K562 (cell line): ENCODE results near the gene LRRC1. TPM values are rescaled to one million over a fixed set of nuclear protein-coding genes. Genes with fewer than 3 reads are reported as not detected.

ENCODE experiments used
- ATAC-seq: fragments of 200-7000 bp; cut with Tn5 transposase; 3 replicates; pipeline ENCODE4 v1.9.1; 2020; ENCODE audit warnings: moderate library complexity
- BruUV-seq: library from RNA; stranded (reverse); fragments of 400-500 nt; replicated peaks from 2 replicates; lab custom pipeline; 2021; lab: Mats Ljungman, UMichigan
- CTCF ChIA-PET: fragments of 300-600 bp; formaldehyde crosslinking; extraction: SDS; loops from one replicate; lab custom pipeline; 2021; ENCODE audit warnings: low intra/inter-chr PET ratio; lab: Yijun Ruan, JAX
- POLR2A ChIA-PET: fragments of 300-600, 350-650 bp; sonication (Branson Sonifier 250); formaldehyde crosslinking; extraction: SDS; loops from one replicate; lab custom pipeline; 2021; ENCODE audit warnings: antibody characterized with exemption, inconsistent platforms; lab: Yijun Ruan, JAX
- DNase-seq, 4 experiments: peaks; one replicate each; pipeline versions ENCODE4 v3.0.0 to v3.0.0-alpha.2; 2011 to 2018; ENCODE audit warnings: low spot score in 3 of 4, mixed read lengths in 3 of 4; ENCODE audit errors: extremely low read depth in 1 of 4
- FAIRE-seq: peaks from 2 replicates; lab custom pipeline; 2011; peaks lifted over from hg19 to GRCh38; lab: Jason Lieb, UNC
- H2AFZ ChIP-seq: 2 replicates; pipeline ENCODE4 v1.6.0; 2011; ENCODE audit warnings: low read depth, low read length, control low read depth, inconsistent platforms
- H3K27ac ChIP-seq: fragments of 200-600 bp; 3 replicates; pipeline ENCODE4 v1.8.0; 2011; ENCODE audit warnings: low read depth, mild to moderate bottlenecking, control low read depth, inconsistent platforms, low read length, moderate library complexity, mixed read lengths; ENCODE audit errors: extremely low read depth
- H3K27me3 ChIP-seq, 2 experiments: fragments of 300-600 bp in 1 of 2; 2 replicates in 1 of 2; 3 replicates in 1 of 2; pipeline versions ENCODE4 v1.6.0 to v1.8.0; 2011; ENCODE audit warnings: inconsistent platforms in 2 of 2, low read length in 2 of 2, mild to moderate bottlenecking in 1 of 2, mixed read lengths in 1 of 2, moderate library complexity in 1 of 2; ENCODE audit not compliant: control insufficient read depth in 2 of 2, insufficient read depth in 2 of 2
- H3K36me3 ChIP-seq: fragments of 300-600 bp; 3 replicates; pipeline ENCODE4 v1.8.0; 2011; ENCODE audit warnings: mild to moderate bottlenecking, low read length, inconsistent platforms; ENCODE audit not compliant: control insufficient read depth, insufficient read depth
- H3K4me1 ChIP-seq, 2 experiments: fragments of 200-600 bp in 1 of 2; replicated peaks in 1 of 2; 2 replicates in 1 of 2; 3 replicates in 1 of 2; pipeline versions ENCODE4 v1.5.1 to v1.8.0; 2011; ENCODE audit warnings: inconsistent platforms in 2 of 2, low read length in 2 of 2, mild to moderate bottlenecking in 1 of 2, mixed read lengths in 1 of 2, moderate library complexity in 1 of 2; ENCODE audit not compliant: control insufficient read depth in 2 of 2, insufficient read depth in 2 of 2
- H3K4me2 ChIP-seq: 2 replicates; pipeline ENCODE4 v1.6.1; 2011; ENCODE audit warnings: low read length, control low read depth, inconsistent platforms, mixed read lengths; ENCODE audit not compliant: insufficient read depth
- H3K4me3 ChIP-seq: fragments of 200-600 bp; sonication (generic), shearing (Covaris generic); 2 replicates; pipeline ENCODE4 v1.5.1; 2016; ENCODE audit warnings: control low read depth, inconsistent platforms
- H3K79me2 ChIP-seq: fragments of 200-600 bp; 3 replicates; pipeline ENCODE4 v1.8.0; 2011; ENCODE audit warnings: low read length, inconsistent platforms; ENCODE audit not compliant: control insufficient read depth, insufficient read depth
- H3K9ac ChIP-seq, 2 experiments: 2 replicates each; pipeline versions ENCODE4 v1.6.0 to v1.6.1; 2011; ENCODE audit warnings: low read depth in 2 of 2, low read length in 2 of 2, control low read depth in 1 of 2, inconsistent platforms in 1 of 2, mild to moderate bottlenecking in 1 of 2, mixed read lengths in 1 of 2; ENCODE audit not compliant: insufficient read depth in 1 of 2
- H3K9me1 ChIP-seq: one replicate; pipeline ENCODE4 v1.6.0; 2011; ENCODE audit warnings: inconsistent platforms, mild to moderate bottlenecking, low read length, moderate library complexity; ENCODE audit not compliant: control insufficient read depth, insufficient read depth
- H3K9me3 ChIP-seq: replicated peaks from 2 replicates; pipeline ENCODE4 v1.5.1; 2011; ENCODE audit warnings: low read depth, low read length, inconsistent platforms; ENCODE audit not compliant: control insufficient read depth, insufficient read depth
- H4K20me1 ChIP-seq: replicated peaks from 2 replicates; pipeline ENCODE4 v1.6.1; 2011; ENCODE audit warnings: low read length, inconsistent platforms, mixed read lengths; ENCODE audit not compliant: control insufficient read depth, insufficient read depth
- BCOR ChIP-seq: fragments of 450-650 bp; IDR thresholded peaks from 2 replicates; pipeline ENCODE4 v1.6.1; 2016
- DACH1 ChIP-seq: fragments of 450-650 bp; IDR thresholded peaks from 2 replicates; pipeline ENCODE4 v1.6.1; 2018; ENCODE audit not compliant: partially characterized antibody
- E2F3 ChIP-seq: fragments of 250-450 bp; sonication (Bioruptor Pico); IDR thresholded peaks from 2 replicates; pipeline ENCODE4 v1.4.0; 2020; ENCODE audit warnings: mild to moderate bottlenecking
- HDAC2 ChIP-seq: fragments of 450-650 bp; IDR thresholded peaks from 2 replicates; pipeline ENCODE4 v1.6.1; 2016; ENCODE audit warnings: mild to moderate bottlenecking
- JUND ChIP-seq, 2 experiments: IDR thresholded peaks; 2 replicates in 1 of 2; 3 replicates in 1 of 2; pipeline ENCODE4 v1.6.1; 2011; ENCODE audit warnings: borderline replicate concordance in 2 of 2, low read depth in 2 of 2, low read length in 2 of 2, improper control_type of control experiment in 1 of 2, missing biosample characterization in 1 of 2, missing genetic modification characterization in 1 of 2, missing genetic modification reagents in 1 of 2
- KLF16 ChIP-seq: IDR thresholded peaks from 2 replicates; pipeline ENCODE4 v1.6.1; 2016; ENCODE audit warnings: antibody characterized with exemption
- MYBL2 ChIP-seq, 2 experiments: fragments of 450-650 bp in 1 of 2; sonication (generic) in 1 of 2; formaldehyde crosslinking in 1 of 2; IDR thresholded peaks; 2 replicates each; pipeline versions ENCODE4 v1.6.1 to v1.8.1; 2017 to 2022; ENCODE audit warnings: borderline replicate concordance in 1 of 2, inconsistent platforms in 1 of 2, low read depth in 1 of 2, mild to moderate bottlenecking in 1 of 2, missing genetic modification reagents in 1 of 2, moderate library complexity in 1 of 2
- POU5F1 ChIP-seq: fragments of 150-350 bp; IDR thresholded peaks from 2 replicates; pipeline ENCODE4 v1.6.1; 2014; ENCODE audit warnings: borderline replicate concordance, low read length, low read depth, mild to moderate bottlenecking; ENCODE audit not compliant: partially characterized antibody
- PRMT5 ChIP-seq: sonication (generic); formaldehyde crosslinking; IDR thresholded peaks from 2 replicates; pipeline ENCODE4 v1.5.0; 2020; ENCODE audit warnings: missing genetic modification reagents
- RBM14 ChIP-seq: fragments of 200-400 bp; formaldehyde crosslinking; IDR thresholded peaks from 2 replicates; pipeline ENCODE4 v1.6.1; 2018; ENCODE audit warnings: low read depth, mild to moderate bottlenecking, low read length, moderate library complexity, borderline replicate concordance; ENCODE audit not compliant: insufficient read depth
- RBM39 ChIP-seq: fragments of 200-400 bp; formaldehyde crosslinking; optimal IDR thresholded peaks from 2 replicates; pipeline ENCODE3; 2018; ENCODE audit warnings: low read depth, low read length
- RNF2 ChIP-seq: sonication (generic); IDR thresholded peaks from 2 replicates; pipeline ENCODE4 v1.6.1; 2016
- TEAD1 ChIP-seq, 2 experiments: fragments of 450-650 bp in 1 of 2; sonication (generic) in 1 of 2; formaldehyde crosslinking; IDR thresholded peaks; 2 replicates each; pipeline versions ENCODE4 v1.4.0 to v1.8.0; 2020 to 2022; ENCODE audit warnings: mild to moderate bottlenecking in 2 of 2, missing genetic modification reagents in 1 of 2
- TEAD2 ChIP-seq: fragments of 450-650 bp; IDR thresholded peaks from 2 replicates; pipeline ENCODE4 v1.6.1; 2016; ENCODE audit warnings: missing genetic modification characterization, control low read depth, missing compliant biosample characterization
- ZNF12 ChIP-seq: sonication (generic); formaldehyde crosslinking; IDR thresholded peaks from 2 replicates; pipeline ENCODE4 v1.4.0; 2020; ENCODE audit warnings: mild to moderate bottlenecking, missing genetic modification reagents
- ZNF436 ChIP-seq: fragments of 250-450, 450-650 bp; sonication (Bioruptor Pico); formaldehyde crosslinking; IDR thresholded peaks from 2 replicates; pipeline ENCODE4 v1.7.0; 2020; ENCODE audit warnings: mild to moderate bottlenecking
- WGBS: fragments of 100-300 bp; shearing (Covaris generic); methylation state at CpG from one replicate; pipeline ENCODE4 v1.1.6; 2016; ENCODE audit warnings: low coverage, mixed read lengths; ENCODE audit not compliant: insufficient coverage; ENCODE audit errors: missing lambda C conversion rate; 5-methylcytosine and 5-hydroxymethylcytosine counted together
- in situ Hi-C: fragments of 300-500 bp; cut with MboI; formaldehyde crosslinking; loops from 4 replicates; pipeline ENCODE4 v1.15.0; 2018; ENCODE audit warnings: inconsistent platforms, mixed read lengths
- intact Hi-C: fragments of 100-400 bp; cut with micrococcal nuclease; formaldehyde crosslinking; loops from 2 replicates; pipeline ENCODE4 v1.14.2; 2022
- polyA plus RNA-seq, 8 experiments: library from polyadenylated mRNA; depleted of rRNA in 4 of 8; stranded (reverse) in 5 of 8; unstranded in 3 of 8; fragments of >200 nt; fragmentation: Nextera tagmentation in 2 of 8; fragmentation: Illumina TruSeq in 1 of 8; extraction: Ambion mirVana in 2 of 8; extraction: Trizol in 1 of 8; gene quantifications; 2 replicates each; pipeline versions ENCODE4 v1.2.1 to v1.2.3, GENCODE V29; 2011 to 2014; ENCODE audit warnings: inconsistent platforms in 1 of 8, missing spikeins in 1 of 8
- total RNA-seq, 7 experiments: library from RNA; depleted of rRNA in 6 of 7; stranded (reverse); fragments of >200 nt in 6 of 7; fragmentation: Illumina TruSeq in 2 of 7; extraction: Trizol in 2 of 7; gene quantifications; 2 replicates each; pipeline versions ENCODE4 v1.2.1 to v1.2.3, GENCODE V29; 2011 to 2021; ENCODE audit warnings: low replicate concordance in 1 of 7
- TF ChIP-seq, protein P1 (sequence below): fragments of 450-650 bp; formaldehyde crosslinking; IDR thresholded peaks from 2 replicates; pipeline ENCODE4 v1.4.0; 2020; ENCODE audit warnings: mild to moderate bottlenecking, mixed read lengths

LRRC1 gene
- total and polyA plus RNA-seq, 9 of the 15 experiments (the other 6 are each of a cell fraction or from before 2014, with no cell fraction given), result not detected

DNA sequence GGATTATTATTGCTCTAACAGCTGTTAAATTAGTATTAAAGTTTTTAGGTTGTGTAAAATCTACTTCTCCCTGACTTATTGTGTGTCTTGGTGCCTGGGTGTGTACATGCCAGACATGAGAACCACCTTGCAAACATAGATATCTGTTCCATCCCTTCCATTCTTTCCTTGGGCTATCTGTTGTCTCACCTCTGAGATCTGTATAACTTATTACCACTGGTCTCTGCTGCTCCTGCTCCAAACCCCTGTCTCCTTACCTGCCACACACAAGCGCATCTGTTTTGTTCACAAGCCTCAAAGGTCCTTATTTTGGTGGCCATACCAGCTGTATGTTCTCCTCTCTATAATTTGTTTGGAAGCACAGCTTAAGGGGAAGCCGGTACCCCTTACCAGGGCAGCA, 2.5 kb downstream of the LRRC1 start:
- intact Hi-C loops, result no loop called here
- DNase-seq (no peak), FAIRE-seq (no peak), ATAC-seq (no peak)
- WGBS, result 0% methylated on average over 2 of the region's 2 CpGs
- Histone ChIP-seq H4K20me1 (no peaks in the 10 kb centered on the region), H2AFZ (no peak overlapping the region), H3K27me3 (peaks cover 9 to 30% of the 10 kb centered on the region in 2 experiments; a peak in 3 of 5 replicates), H3K4me1 (peaks cover 0 to 16% of the 10 kb centered on the region in 2 experiments; a peak in 1 of 5 replicates), H3K27ac (no peak overlapping the region), H3K4me3 (no peak overlapping the region), H3K9me1 (no peaks in the 10 kb centered on the region), H3K4me2 (no peak overlapping the region), H3K9me3 (no peaks in the 10 kb centered on the region), H3K79me2 (no peaks in the 10 kb centered on the region), H3K36me3 (no peaks in the 10 kb centered on the region), H3K9ac (no peak overlapping the region)
- CTCF ChIA-PET, result no interaction called here
- no TSS peak for BruUV-seq
- in situ Hi-C loops, result no loop called here
- TF ChIP-seq ZNF436 (no peak), TEAD1 (CRISPR knock-in tag; IDR thresholded peaks at IDR 0.05) (no peak), BCOR (no peak), TEAD2 (tag) (no peak), HDAC2 (no peak), RBM39 (no peak)
- POLR2A ChIA-PET, result interaction anchor here (1.0 kb wide), 1 partner anchor 10 kb away, joined by 4 read pairs; no protein-coding TSS in a partner anchor

DNA sequence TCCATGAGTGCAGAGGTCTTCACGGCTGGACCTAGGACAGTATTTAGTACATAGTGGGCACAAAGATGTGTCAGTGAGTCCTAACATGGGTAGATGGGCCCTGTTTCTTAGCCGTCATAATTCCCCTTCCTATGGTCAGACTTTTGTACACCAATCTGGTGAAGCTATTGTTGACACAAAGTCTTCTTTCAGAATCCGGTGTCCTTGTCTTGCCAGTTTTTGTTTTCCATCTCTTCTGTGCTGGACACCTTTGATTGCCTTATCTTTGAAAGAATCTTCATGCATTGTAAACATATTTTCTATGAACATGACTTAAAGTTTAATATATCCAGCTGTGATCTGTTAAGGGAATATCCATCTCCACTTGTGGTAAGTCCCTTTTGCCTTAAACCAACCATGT, 4.5 kb downstream of the LRRC1 start:
- BruUV-seq, result no TSS peak
- Histone ChIP-seq H3K9me1 (no peaks in the 10 kb centered on the region), H3K36me3 (no peaks in the 10 kb centered on the region), H3K9ac (no peak overlapping the region), H3K9me3 (no peaks in the 10 kb centered on the region), H3K79me2 (no peaks in the 10 kb centered on the region), H3K27me3 (peaks cover 6 to 19% of the 10 kb centered on the region in 2 experiments; a peak in 3 of 5 replicates), H3K4me3 (no peak overlapping the region), H3K27ac (no peak overlapping the region), H3K4me1 (peaks cover 0 to 14% of the 10 kb centered on the region in 2 experiments; a peak in 1 of 5 replicates), H2AFZ (no peak overlapping the region), H4K20me1 (no peaks in the 10 kb centered on the region), H3K4me2 (no peak overlapping the region)
- POLR2A ChIA-PET, result no interaction called here
- CTCF ChIA-PET, result no interaction called here
- ATAC-seq, result no peak
- in situ Hi-C loops, result no loop called here
- intact Hi-C loops, result no loop called here
- no peak for DNase-seq
- 2% methylated on average over 3 of the region's 3 CpGs for WGBS
- peak; percentile 49 for FAIRE-seq
- TF ChIP-seq, protein P1, sequence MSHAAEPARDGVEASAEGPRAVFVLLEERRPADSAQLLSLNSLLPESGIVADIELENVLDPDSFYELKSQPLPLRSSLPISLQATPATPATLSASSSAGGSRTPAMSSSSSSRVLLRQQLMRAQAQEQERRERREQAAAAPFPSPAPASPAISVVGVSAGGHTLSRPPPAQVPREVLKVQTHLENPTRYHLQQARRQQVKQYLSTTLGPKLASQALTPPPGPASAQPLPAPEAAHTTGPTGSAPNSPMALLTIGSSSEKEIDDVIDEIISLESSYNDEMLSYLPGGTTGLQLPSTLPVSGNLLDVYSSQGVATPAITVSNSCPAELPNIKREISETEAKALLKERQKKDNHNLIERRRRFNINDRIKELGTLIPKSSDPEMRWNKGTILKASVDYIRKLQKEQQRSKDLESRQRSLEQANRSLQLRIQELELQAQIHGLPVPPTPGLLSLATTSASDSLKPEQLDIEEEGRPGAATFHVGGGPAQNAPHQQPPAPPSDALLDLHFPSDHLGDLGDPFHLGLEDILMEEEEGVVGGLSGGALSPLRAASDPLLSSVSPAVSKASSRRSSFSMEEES (CRISPR knock-in tag), result no peak
- TF ChIP-seq MYBL2 (IDR thresholded peaks at IDR 0.05; ENCODE audit: low read depth) (no peak), MYBL2 (CRISPR knock-in tag; IDR thresholded peaks at IDR 0.05; ENCODE audit: borderline replicate concordance) (no peak), RBM14 (no peak), RNF2 (no peak), POU5F1 (no peak), ZNF12 (no peak), PRMT5 (CRISPR knock-in tag) (no peak), KLF16 (no peak), DACH1 (no peak), JUND (IDR thresholded peaks at IDR 0.05; ENCODE audit: borderline replicate concordance, low read depth, low read length) (no peak), JUND (tag; IDR thresholded peaks at IDR 0.05; ENCODE audit: borderline replicate concordance, low read depth, low read length) (no peak), E2F3 (CRISPR knock-in tag) (no peak)
